HepG2 (cell line): ENCODE measurements around the gene HBS1L.

Source experiments
- CREB1 ChIP-seq, 2 experiments: fragments of 450-650 bp in 1 of 2; IDR thresholded peaks; 2 replicates each; pipeline ENCODE4 v1.6.1; 2016 to 2017; ENCODE audit warnings: control low read depth in 1 of 2, mild to moderate bottlenecking in 1 of 2, missing compliant biosample characterization in 1 of 2, missing genetic modification characterization in 1 of 2
- CTCF ChIP-seq: sonication (generic); formaldehyde crosslinking; IDR thresholded peaks from 2 replicates; pipeline ENCODE4 v1.5.0; 2020; ENCODE audit warnings: mild to moderate bottlenecking, missing genetic modification reagents, moderate library complexity
- POLR2AphosphoS5 ChIP-seq: IDR thresholded peaks from 2 replicates; pipeline ENCODE4 v1.6.1; 2012; ENCODE audit warnings: low read depth, low read length

DNA sequence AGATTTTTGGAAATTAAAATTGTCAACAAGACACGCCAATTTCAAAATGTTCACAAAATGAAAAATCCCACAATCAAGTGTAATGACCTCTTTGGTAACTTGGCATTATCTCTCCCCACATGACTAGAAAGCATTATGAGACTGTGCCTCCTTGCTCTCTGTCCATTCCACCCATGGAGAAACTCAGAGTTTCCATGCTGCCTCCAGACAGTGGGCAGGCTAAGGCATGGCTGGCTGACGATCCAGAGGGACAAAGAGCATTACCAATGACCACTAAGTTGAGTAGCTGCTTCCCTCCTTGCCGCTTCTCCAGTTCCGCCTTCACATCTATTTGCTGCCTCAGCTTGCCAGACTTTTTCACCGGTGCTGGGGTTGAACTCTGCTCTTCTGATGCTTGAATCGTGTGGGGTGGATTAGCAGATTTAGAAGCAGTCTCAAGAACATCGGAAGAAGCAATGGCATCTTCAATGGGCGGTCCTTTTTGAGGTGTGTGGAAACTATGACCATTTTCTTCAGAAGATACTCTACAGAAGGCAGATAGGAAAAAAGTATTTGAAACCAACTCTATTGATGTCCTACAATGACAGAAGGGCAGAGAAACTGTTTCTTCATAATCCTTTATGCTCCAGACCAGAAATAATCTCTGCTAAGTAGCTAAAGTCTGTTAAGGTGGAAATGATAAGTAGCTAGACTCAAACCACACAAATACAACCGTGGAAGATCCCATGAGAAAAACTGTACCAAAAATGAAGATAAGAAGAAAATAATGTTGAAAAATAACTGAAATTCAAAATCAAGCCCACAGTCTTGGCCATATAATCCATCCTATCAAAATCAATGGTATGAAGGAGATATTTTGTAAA is 57.3 kb downstream of the HBS1L start:
- TF ChIP-seq CTCF (CRISPR knock-in tag) (no peak), POLR2AphosphoS5 (no peak), CREB1 (IDR thresholded peaks at IDR 0.05) (no peak), CREB1 (CRISPR knock-in tag; IDR thresholded peaks at IDR 0.05) (no peak)
